H1 (cell line): ENCODE data around the gene DCTPP1. TPM values are rescaled to one million over a fixed set of nuclear protein-coding genes. Genes with fewer than 3 reads are reported as not detected.

Experiments
- ASH2L ChIP-seq: fragments of 200-600, 300-600 bp; sonication (generic); IDR thresholded peaks from one replicate; pipeline ENCODE4 v1.7.1; 2017; ENCODE audit warnings: low read length
- BACH1 ChIP-seq: IDR thresholded peaks from 2 replicates; pipeline ENCODE4 v1.6.1; 2012; ENCODE audit warnings: low read length, improper control_type of control experiment
- BRCA1 ChIP-seq: IDR thresholded peaks from 2 replicates; pipeline ENCODE4 v1.6.1; 2012; ENCODE audit warnings: low read depth, low read length, improper control_type of control experiment
- CBX8 ChIP-seq: fragments of 300-800, 300-1000 bp; sonication (generic); IDR thresholded peaks from 2 replicates; pipeline ENCODE4 v1.7.1; 2016; ENCODE audit warnings: low read depth, low read length, borderline replicate concordance
- CHD1 ChIP-seq: IDR thresholded peaks from 2 replicates; pipeline ENCODE4 v1.6.1; 2012; ENCODE audit warnings: low read depth, low read length, improper control_type of control experiment
- CTBP2 ChIP-seq: IDR thresholded peaks from 2 replicates; pipeline ENCODE4 v1.7.0; 2011; ENCODE audit warnings: borderline replicate concordance, mild to moderate bottlenecking, moderate library complexity, mixed read lengths, low read length; ENCODE audit not compliant: insufficient read depth, insufficient read length
- EGR1 ChIP-seq: IDR thresholded peaks from 2 replicates; pipeline ENCODE4 v1.6.1; 2011; ENCODE audit warnings: low read depth, low read length, borderline replicate concordance
- EP300 ChIP-seq, 2 experiments: IDR thresholded peaks; 1 replicate in 1 of 2; 2 replicates in 1 of 2; pipeline ENCODE4 v1.6.1; 2011 to 2012; ENCODE audit warnings: low read depth in 2 of 2, low read length in 2 of 2, mild to moderate bottlenecking in 2 of 2, borderline replicate concordance in 1 of 2, inconsistent platforms in 1 of 2, moderate library complexity in 1 of 2
- EZH2 ChIP-seq: fragments of 200-600 bp; sonication (generic); IDR thresholded peaks from 2 replicates; pipeline ENCODE4 v1.7.1; 2012; ENCODE audit warnings: low read depth, mild to moderate bottlenecking, moderate library complexity, low read length, inconsistent platforms; ENCODE audit not compliant: severe bottlenecking
- HDAC2 ChIP-seq, 2 experiments: fragments of 300-600 bp in 1 of 2; sonication (generic) in 1 of 2; IDR thresholded peaks; 2 replicates each; pipeline ENCODE4 v1.6.1; 2011 to 2012; ENCODE audit warnings: low read depth in 2 of 2, low read length in 2 of 2, mild to moderate bottlenecking in 2 of 2, moderate library complexity in 2 of 2, borderline replicate concordance in 1 of 2, inconsistent platforms in 1 of 2
- HDAC6 ChIP-seq: IDR thresholded peaks from one replicate; pipeline ENCODE4 v1.7.1; 2012; ENCODE audit warnings: low read depth, mild to moderate bottlenecking, inconsistent platforms, low read length, moderate library complexity
- KDM1A ChIP-seq: fragments of 200-600, 300-600 bp; sonication (generic); IDR thresholded peaks from 2 replicates; pipeline ENCODE4 v1.7.1; 2016; ENCODE audit warnings: mild to moderate bottlenecking, low read length, borderline replicate concordance
- MAX ChIP-seq: IDR thresholded peaks from 2 replicates; pipeline ENCODE4 v1.6.1; 2012; ENCODE audit warnings: inconsistent platforms
- NRF1 ChIP-seq: IDR thresholded peaks from 2 replicates; pipeline ENCODE4 v1.6.1; 2011; ENCODE audit warnings: mild to moderate bottlenecking, low read depth, low read length, improper control_type of control experiment
- POLR2A ChIP-seq, 2 experiments: IDR thresholded peaks; 1 replicate in 1 of 2; 2 replicates in 1 of 2; pipeline ENCODE4 v1.6.1; 2011; ENCODE audit warnings: low read depth in 2 of 2, low read length in 2 of 2, mild to moderate bottlenecking in 2 of 2; ENCODE audit errors: control extremely low read depth in 1 of 2
- POLR2AphosphoS5 ChIP-seq: IDR thresholded peaks from 2 replicates; pipeline ENCODE4 v1.6.1; 2011; ENCODE audit warnings: low read depth, low read length
- POU5F1 ChIP-seq: IDR thresholded peaks from 2 replicates; pipeline ENCODE4 v1.6.1; 2011; ENCODE audit warnings: low read depth, mild to moderate bottlenecking, low read length, moderate library complexity
- RFX5 ChIP-seq: IDR thresholded peaks from 2 replicates; pipeline ENCODE4 v1.6.1; 2011; ENCODE audit warnings: low read depth, low read length, improper control_type of control experiment, borderline replicate concordance
- SIN3A ChIP-seq, 2 experiments: IDR thresholded peaks in 1 of 2; conservative IDR thresholded peaks in 1 of 2; 2 replicates each; pipeline ENCODE4 v1.6.1; 2011 to 2012; ENCODE audit warnings: low read length in 2 of 2, improper control_type of control experiment in 1 of 2, low read depth in 1 of 2, mild to moderate bottlenecking in 1 of 2
- SIX5 ChIP-seq: IDR thresholded peaks from 2 replicates; pipeline ENCODE4 v1.6.1; 2011; ENCODE audit warnings: mild to moderate bottlenecking, low read depth, low read length
- SP2 ChIP-seq: IDR thresholded peaks from 2 replicates; pipeline ENCODE4 v1.6.1; 2012; ENCODE audit warnings: mild to moderate bottlenecking, low read length, inconsistent platforms
- SP4 ChIP-seq: IDR thresholded peaks from 2 replicates; pipeline ENCODE4 v1.6.1; 2012; ENCODE audit warnings: low read length, inconsistent platforms
- SRF ChIP-seq: IDR thresholded peaks from 2 replicates; pipeline ENCODE4 v1.6.1; 2011; ENCODE audit warnings: mild to moderate bottlenecking, low read depth, low read length, moderate library complexity
- TCF12 ChIP-seq: IDR thresholded peaks from 2 replicates; pipeline ENCODE4 v1.6.1; 2011; ENCODE audit warnings: low read depth, mild to moderate bottlenecking, low read length
- TEAD4 ChIP-seq: IDR thresholded peaks from 2 replicates; pipeline ENCODE4 v1.6.1; 2012; ENCODE audit warnings: low read depth, low read length, inconsistent platforms, mixed read lengths
- polyA plus RNA-seq, 7 experiments: library from polyadenylated mRNA; depleted of rRNA in 3 of 7; stranded (reverse) in 5 of 7; unstranded in 2 of 7; fragments of >200 nt in 5 of 7; fragments of 200-250 nt in 2 of 7; gene quantifications; 1 replicate in 5 of 7; 2 replicates in 1 of 7; 4 replicates in 1 of 7; pipeline versions ENCODE4 v1.2.1 to v1.2.3, GENCODE V29; 2011 to 2013; ENCODE audit warnings: missing spikeins in 2 of 7, mixed read lengths in 2 of 7
- total RNA-seq: library from RNA; stranded (reverse); fragmentation: NEBNext Ultra II Directional; extraction: Animal tissue kit (Norgen Biotek cat#: 25700); gene quantifications from 2 replicates; pipeline ENCODE4 v1.2.1, GENCODE V29; 2021

The DCTPP1 gene
- total and polyA plus RNA-seq, 2 of the 8 experiments (the other 6 are each of a cell fraction or from before 2014, with no cell fraction given), result 94.5 to 103 TPM

- TF ChIP-seq HDAC2 (IDR thresholded peaks at IDR 0.05; ENCODE audit: borderline replicate concordance in 1 of 2, low read depth in 2 of 2, low read length in 2 of 2) (no peak), TCF12 (no peak), CHD1 (no peak), EP300 (IDR thresholded peaks at IDR 0.05; ENCODE audit: borderline replicate concordance in 1 of 2, low read depth in 2 of 2, low read length in 2 of 2) (no peak), KDM1A (peak; percentile 69), BACH1 (peak; percentile 30; the same call in 1 of the 2 replicates), TEAD4 (no peak; the same call in 1 of the 2 replicates), POLR2AphosphoS5 (no peak), CBX8 (no peak), POLR2A (IDR thresholded peaks at IDR 0.05; ENCODE audit: control extremely low read depth in 1 of 2, low read depth in 2 of 2, low read length in 2 of 2) (peak in 1 of 2 experiments; percentile 52; a peak in 1 of 3 replicates), NRF1 (peak; percentile 77), EZH2 (no peak), SIN3A (conservative IDR thresholded peaks at IDR 0.05 in 1 of 2, IDR thresholded peaks at IDR 0.05 in 1 of 2; ENCODE audit: low read depth in 1 of 2, low read length in 2 of 2) (no peak), SRF (no peak), EGR1 (no peak), MAX (peak; percentile 96), ASH2L (no peak), POU5F1 (no peak), SP4 (no peak), SIX5 (no peak), BRCA1 (no peak), SP2 (no peak), HDAC6 (no peak), CTBP2 (no peak), RFX5 (no peak)
Measured at GRCh38 chr16:30417529-30418349, 12.1 kb downstream of the DCTPP1 start (continued).
